Ishikawa (cell line): ENCODE results near the gene KCND3.

Experiments
- CEBPB ChIP-seq: IDR thresholded peaks from 2 replicates; pipeline ENCODE4 v1.6.1; 2012
- RAD21 ChIP-seq: IDR thresholded peaks from 2 replicates; pipeline ENCODE4 v1.6.1; 2012; ENCODE audit warnings: low read depth

- TF ChIP-seq CEBPB (no peak), RAD21 (no peak)
These were observed 17.7 kb upstream of the KCND3 start for GRCh38 chr1:112007169-112007568.
